GM12865 (cell line): ENCODE measurements around the gene KRTAP5-3.
"Not testable (repeated sequence)": the region's sequence is repeated elsewhere in the genome, so short reads cannot be mapped to it uniquely, and the experiment has no call there.

ENCODE experiments used
- DNase-seq: peaks from one replicate; pipeline ENCODE4 v3.0.0; 2010; ENCODE audit warnings: low read depth
- H3K4me3 ChIP-seq: 2 replicates; pipeline ENCODE4 v1.5.1; 2011; ENCODE audit warnings: mild to moderate bottlenecking, low read depth, low read length, control low read depth
- CTCF ChIP-seq: IDR thresholded peaks from 2 replicates; pipeline ENCODE4 v1.5.1; 2011; ENCODE audit warnings: low read length, control low read depth, low read depth, inconsistent platforms; ENCODE audit not compliant: insufficient read depth; ENCODE audit errors: missing control alignments

KRTAP5-3 gene

DNA sequence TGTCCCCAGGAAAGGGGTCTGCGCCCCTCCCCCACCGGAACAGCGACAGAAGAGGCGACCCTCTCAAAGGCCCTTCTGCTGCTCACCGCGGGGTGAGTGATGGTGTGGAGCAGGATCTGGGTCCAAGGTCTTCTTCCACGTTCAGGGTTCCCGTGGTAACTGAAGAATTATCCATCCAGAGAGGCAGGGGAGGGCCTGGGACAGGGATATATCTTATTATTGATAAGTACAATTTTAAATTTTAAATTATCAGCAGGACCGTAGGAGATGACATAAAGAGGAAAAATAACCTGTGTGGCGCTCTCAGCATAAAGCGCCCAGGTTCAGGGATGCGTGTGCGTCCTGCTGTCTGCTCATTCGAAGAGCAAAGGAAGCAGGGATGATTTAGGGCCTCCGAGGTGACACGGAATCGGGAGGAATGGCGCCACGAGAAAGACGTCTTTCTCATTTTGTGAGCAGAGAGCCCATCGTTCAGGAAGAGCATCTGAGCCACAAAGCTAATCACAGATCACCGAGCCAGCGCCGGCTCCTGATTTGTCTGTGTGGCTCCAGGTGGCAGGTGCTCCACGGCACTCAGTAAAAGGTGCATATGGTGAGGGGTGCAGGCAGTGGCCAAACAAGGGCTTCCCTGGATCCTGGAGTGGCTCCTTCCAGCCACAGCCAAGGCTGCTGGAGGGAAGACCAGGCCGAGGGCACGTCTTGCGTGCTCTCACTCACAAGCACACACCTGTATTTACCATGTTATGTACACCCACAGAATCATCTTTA is 40.6 kb upstream of the KRTAP5-3 start:
- DNase-seq, result no peak
- no peak overlapping the region for H3K4me3 ChIP-seq
- no peak for TF ChIP-seq CTCF

DNA sequence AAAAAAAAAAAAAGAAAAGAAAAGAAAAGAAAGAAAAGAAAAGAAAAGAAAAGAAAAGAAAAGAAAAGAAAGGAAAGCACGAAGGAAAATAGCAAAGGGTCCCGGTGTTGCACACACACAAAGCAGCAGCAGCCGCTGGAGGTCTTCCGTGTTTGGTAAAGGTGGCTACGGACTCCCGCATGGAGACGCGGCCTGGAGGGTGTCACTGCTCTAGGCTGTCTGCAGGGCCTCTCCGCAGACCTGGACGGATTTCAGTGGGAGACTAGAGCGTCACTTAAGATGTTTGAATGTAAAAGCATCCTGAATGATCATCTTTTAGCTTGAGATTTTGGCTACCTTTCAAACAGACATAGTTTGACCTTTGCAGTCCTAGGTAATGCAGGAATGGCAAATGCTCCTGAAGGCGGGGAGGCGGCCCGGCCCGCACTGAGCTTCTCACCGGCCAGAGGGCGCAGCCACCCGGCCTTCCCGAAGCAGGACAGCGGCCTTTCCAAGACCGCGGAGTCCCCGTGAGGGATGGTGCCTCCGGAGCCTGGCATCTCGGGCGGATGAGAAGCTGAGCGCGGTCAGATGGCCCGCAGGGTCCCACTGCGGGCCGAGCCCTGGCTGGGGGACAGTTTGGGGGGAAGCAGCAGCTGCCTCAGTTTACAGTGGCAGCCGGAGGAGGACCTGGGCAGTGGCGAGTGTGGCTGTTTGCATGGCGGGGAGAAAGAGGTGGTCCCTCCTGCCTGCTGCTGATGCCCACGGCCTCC is 39.8 kb upstream of the KRTAP5-3 start:
- no peak for TF ChIP-seq CTCF
- no peak overlapping the region for H3K4me3 ChIP-seq
- DNase-seq, result no peak

GRCh38 chr11:1646540-1646939 is 38.3 kb upstream of the KRTAP5-3 start:
- H3K4me3 ChIP-seq, DNase-seq: not testable (repeated sequence)

DNA sequence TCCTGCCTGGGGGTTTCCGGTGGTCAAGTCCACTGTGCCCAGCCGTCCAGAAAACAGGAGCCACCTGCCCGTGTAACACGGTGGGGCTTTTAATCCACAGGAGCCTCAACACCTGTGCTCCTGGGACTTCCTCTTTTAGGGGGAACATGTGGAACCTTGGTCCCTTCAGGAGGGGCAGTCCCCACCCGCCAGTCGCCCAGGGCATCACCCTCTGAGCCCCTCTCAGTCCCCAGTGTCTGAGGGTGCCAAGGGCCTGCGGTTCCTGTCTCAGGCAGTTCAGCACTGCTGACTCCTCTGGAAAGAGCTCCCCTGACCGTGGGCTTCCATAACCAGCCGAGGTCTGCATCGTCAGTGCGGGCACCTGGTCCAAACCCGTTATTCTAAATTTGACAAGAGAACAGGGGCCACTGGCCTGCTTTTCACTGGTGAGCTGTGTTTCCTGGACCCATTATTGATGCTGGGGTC is 37.1 kb upstream of the KRTAP5-3 start:
- TF ChIP-seq CTCF, result no peak
- no peak for DNase-seq
- H3K4me3 ChIP-seq, result no peak overlapping the region

DNA sequence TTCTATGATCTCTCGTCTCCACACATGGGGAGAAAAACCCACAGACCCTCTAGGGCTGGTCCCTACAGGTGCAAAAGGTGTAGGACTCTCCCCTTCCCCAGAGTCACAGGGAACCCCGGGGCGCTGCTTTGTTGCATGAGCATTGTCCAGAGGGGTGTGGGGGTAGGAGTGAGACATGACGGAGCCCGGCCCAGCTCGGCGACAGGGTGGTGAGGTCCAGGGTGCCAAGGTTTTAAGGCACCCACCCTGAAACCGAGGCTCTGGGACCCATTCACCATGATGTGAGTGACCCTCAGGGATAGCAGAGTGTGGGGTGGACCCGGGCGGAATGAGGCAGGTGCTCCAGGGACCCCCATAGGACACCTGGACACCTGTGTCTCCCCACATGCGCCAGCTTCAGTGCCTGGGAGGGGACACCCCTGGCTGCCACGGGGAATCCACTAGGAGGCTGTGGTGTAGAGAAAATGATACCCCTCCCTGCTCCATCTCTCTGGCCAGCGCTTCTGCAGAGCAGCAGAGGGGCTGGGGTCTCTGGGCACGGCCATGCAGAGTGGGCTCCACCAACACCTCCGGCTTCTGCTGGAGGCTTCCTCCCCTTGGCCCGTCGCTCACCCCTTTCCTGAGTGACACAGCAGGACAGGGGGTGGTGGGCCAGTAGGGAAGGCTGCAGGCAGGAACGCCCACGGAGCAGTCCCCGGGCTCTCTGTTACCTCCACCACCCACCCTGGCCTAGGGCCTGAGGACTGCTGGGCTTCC is 36.5 kb upstream of the KRTAP5-3 start:
- TF ChIP-seq CTCF, result no peak
- no peak overlapping the region for H3K4me3 ChIP-seq
- DNase-seq, result no peak

- no peak for DNase-seq
- H3K4me3 ChIP-seq, result no peak overlapping the region
- TF ChIP-seq CTCF, result no peak
Measured at GRCh38 chr11:1643146-1643690, 35.0 kb upstream of the KRTAP5-3 start.
